GM12878 (cell line): ENCODE measurements around the gene KAT14. TPM values are rescaled to one million over a fixed set of nuclear protein-coding genes. Genes with fewer than 3 reads are reported as not detected.
"Not testable (repeated sequence)": the region's sequence is repeated elsewhere in the genome, so short reads cannot be mapped to it uniquely, and the experiment has no call there.

ENCODE experiments used
- ATAC-seq: fragments of 200-7000 bp; cut with Tn5 transposase; 3 replicates; pipeline ENCODE4 v1.9.1; 2020; ENCODE audit warnings: mild to moderate bottlenecking, moderate library complexity
- BruUV-seq: library from RNA; stranded (reverse); fragments of 400-500 nt; replicated peaks from 2 replicates; lab custom pipeline; 2021; lab: Mats Ljungman, UMichigan
- CTCF ChIA-PET: fragments of 300-600 bp; sonication (Branson Sonifier 250); formaldehyde crosslinking; extraction: SDS; loops from one replicate; lab custom pipeline; 2021; ENCODE audit warnings: inconsistent platforms; lab: Yijun Ruan, JAX
- POLR2A ChIA-PET: fragments of 350-600 bp; formaldehyde crosslinking; extraction: SDS; loops from one replicate; lab custom pipeline; 2021; ENCODE audit warnings: inconsistent platforms; lab: Charles Lee
- RAD21 ChIA-PET: fragments of 300-600 bp; sonication (Branson Sonifier 250); formaldehyde crosslinking; loops from one replicate; lab custom pipeline; 2023; ENCODE audit warnings: antibody characterized with exemption; ENCODE audit not compliant: unreplicated experiment; lab: Charles Lee
- SMC1A ChIA-PET: fragments of 300-600 bp; sonication (Branson Sonifier 250); formaldehyde crosslinking; loops from one replicate; lab custom pipeline; 2023; ENCODE audit not compliant: unreplicated experiment, uncharacterized antibody; lab: Charles Lee
- DNase-seq: peaks from one replicate; pipeline ENCODE4 v3.0.0-alpha.2; 2011; ENCODE audit warnings: low read depth, low spot score
- FAIRE-seq: peaks from 3 replicates; lab custom pipeline; 2011; peaks lifted over from hg19 to GRCh38; lab: Jason Lieb, UNC
- H2AFZ ChIP-seq: 2 replicates; pipeline ENCODE4 v1.6.0; 2011; ENCODE audit warnings: low read depth, low read length, control low read depth; ENCODE audit not compliant: control insufficient read depth
- H3K27ac ChIP-seq: 2 replicates; pipeline ENCODE4 v1.5.1; 2011; ENCODE audit warnings: control low read depth; ENCODE audit not compliant: control insufficient read depth, insufficient read depth
- H3K27me3 ChIP-seq, 2 experiments: replicated peaks in 1 of 2; 2 replicates each; pipeline versions ENCODE4 v1.6.0 to v1.6.1; 2011; ENCODE audit warnings: low read length in 1 of 2; ENCODE audit not compliant: control insufficient read depth in 2 of 2, insufficient read depth in 2 of 2
- H3K36me3 ChIP-seq, 2 experiments: 2 replicates each; pipeline ENCODE4 v1.5.1; 2011; ENCODE audit warnings: low read length in 1 of 2; ENCODE audit not compliant: control insufficient read depth in 2 of 2, insufficient read depth in 2 of 2
- H3K4me1 ChIP-seq: 2 replicates; pipeline ENCODE4 v1.6.1; 2011; ENCODE audit warnings: mild to moderate bottlenecking, low read length, moderate library complexity, mixed read lengths; ENCODE audit not compliant: control insufficient read depth, insufficient read depth
- H3K4me2 ChIP-seq: 2 replicates; pipeline ENCODE4 v1.6.0; 2011; ENCODE audit warnings: control low read depth; ENCODE audit not compliant: control insufficient read depth, insufficient read depth
- H3K4me3 ChIP-seq: fragments of 200-600 bp; sonication (generic); 2 replicates; pipeline ENCODE4 v1.5.1; 2016
- H3K79me2 ChIP-seq: 2 replicates; pipeline ENCODE4 v1.6.0; 2011; ENCODE audit warnings: low read length; ENCODE audit not compliant: control insufficient read depth, insufficient read depth
- H3K9ac ChIP-seq: 2 replicates; pipeline ENCODE4 v1.8.0; 2011; ENCODE audit warnings: low read length, control low read depth, mixed read lengths; ENCODE audit not compliant: control insufficient read depth, insufficient read depth
- H3K9me3 ChIP-seq: replicated peaks from 3 replicates; pipeline ENCODE4 v1.5.1; 2011; ENCODE audit warnings: mild to moderate bottlenecking, low read length; ENCODE audit not compliant: control insufficient read depth, insufficient read depth
- H4K20me1 ChIP-seq: 2 replicates; pipeline ENCODE4 v1.6.0; 2011; ENCODE audit not compliant: control insufficient read depth, insufficient read depth
- GATAD2B ChIP-seq: fragments of 450-650 bp; conservative IDR thresholded peaks from 2 replicates; pipeline ENCODE4 v1.6.1; 2017; ENCODE audit warnings: low read depth, mild to moderate bottlenecking, moderate library complexity
- IKZF1 ChIP-seq: fragments of 450-650 bp; conservative IDR thresholded peaks from 2 replicates; pipeline ENCODE4 v1.6.1; 2017; ENCODE audit warnings: antibody characterized with exemption, mild to moderate bottlenecking
- MEF2B ChIP-seq: fragments of 450-650 bp; IDR thresholded peaks from 2 replicates; pipeline ENCODE4 v1.6.1; 2018; ENCODE audit warnings: mild to moderate bottlenecking, moderate library complexity; ENCODE audit not compliant: partially characterized antibody, poor library complexity, severe bottlenecking
- NRF1 ChIP-seq: conservative IDR thresholded peaks from 2 replicates; pipeline ENCODE4 v1.6.1; 2011; ENCODE audit warnings: mild to moderate bottlenecking, low read depth, low read length, improper control_type of control experiment
- PML ChIP-seq: IDR thresholded peaks from 2 replicates; pipeline ENCODE4 v1.6.1; 2012; ENCODE audit warnings: low read length, inconsistent platforms
- POU2F2 ChIP-seq: IDR thresholded peaks from 3 replicates; pipeline ENCODE4 v1.6.1; 2011; ENCODE audit warnings: low read depth, mild to moderate bottlenecking, low read length, borderline replicate concordance
- STAT1 ChIP-seq: fragments of 450-650 bp; conservative IDR thresholded peaks from 2 replicates; pipeline ENCODE4 v1.6.1; 2014; ENCODE audit warnings: antibody characterized with exemption, mild to moderate bottlenecking
- TBL1XR1 ChIP-seq: IDR thresholded peaks from 2 replicates; pipeline ENCODE4 v1.6.1; 2012; ENCODE audit warnings: low read depth, low read length, improper control_type of control experiment
- ZNF24 ChIP-seq: fragments of 450-650 bp; IDR thresholded peaks from 2 replicates; pipeline ENCODE4 v1.6.1; 2017; ENCODE audit warnings: antibody characterized with exemption, mild to moderate bottlenecking
- WGBS: methylation state at CpG from one replicate; pipeline ENCODE4 v1.1.6; 2016; ENCODE audit warnings: low lambda C conversion rate; ENCODE audit not compliant: insufficient replicate concordance, insufficient coverage; ENCODE audit errors: missing lambda C conversion rate; 5-methylcytosine and 5-hydroxymethylcytosine counted together
- in situ Hi-C: fragments of 300-500 bp; cut with MboI; formaldehyde crosslinking; loops from 9 replicates; pipeline ENCODE4 v1.14.3; 2018; ENCODE audit warnings: mixed read lengths
- intact Hi-C: fragments of 100-400 bp; cut with micrococcal nuclease; formaldehyde crosslinking; loops from one replicate; pipeline ENCODE4 v1.14.2; 2022; ENCODE audit not compliant: unreplicated experiment
- polyA plus RNA-seq, 11 experiments: library from polyadenylated mRNA; depleted of rRNA in 4 of 11; unstranded in 6 of 11; stranded (reverse) in 5 of 11; fragments of >200 nt; fragmentation: Nextera tagmentation in 4 of 11; fragmentation: Illumina TruSeq in 1 of 11; extraction: Ambion mirVana in 4 of 11; extraction: Trizol in 1 of 11; gene quantifications; 1 replicate in 1 of 11; 2 replicates in 10 of 11; pipeline versions ENCODE4 v1.2.1 to v1.2.3, GENCODE V29; 2011 to 2016; ENCODE audit warnings: inconsistent platforms in 2 of 11, missing spikeins in 2 of 11, low read depth in 1 of 11
- total RNA-seq, 4 experiments: library from RNA; depleted of rRNA in 3 of 4; stranded (reverse); fragments of >200 nt in 3 of 4; fragmentation: Illumina TruSeq in 1 of 4; extraction: Trizol in 1 of 4; gene quantifications; 2 replicates each; pipeline versions ENCODE4 v1.2.1 to v1.2.3, GENCODE V29; 2013 to 2021
- TF ChIP-seq, protein P1 (sequence below): IDR thresholded peaks from 2 replicates; pipeline ENCODE4 v1.6.1; 2011; ENCODE audit warnings: low read depth, low read length, improper control_type of control experiment, borderline replicate concordance

Gene KAT14
- total and polyA plus RNA-seq, 10 of the 15 experiments (the other 5 are each of a cell fraction or from before 2014, with no cell fraction given): 4.0 to 19.9 (median 13.9) TPM

GRCh38 chr20:18108326-18108725 lies 29.3 kb upstream of the KAT14 start:
- Histone ChIP-seq H3K4me1 (no peaks in the 10 kb centered on the region), H3K79me2 (no peaks in the 10 kb centered on the region), H3K4me3 (no peak overlapping the region), H3K27me3 (no peaks in the 10 kb centered on the region), H4K20me1 (no peaks in the 10 kb centered on the region), H3K27ac (no peak overlapping the region), H3K36me3 (no peaks in the 10 kb centered on the region), H2AFZ (no peak overlapping the region), H3K4me2 (no peak overlapping the region), H3K9ac (no peak overlapping the region), H3K9me3 (no peaks in the 10 kb centered on the region)
- DNase-seq (no peak), ATAC-seq (no peak), FAIRE-seq (no peak)
- SMC1A ChIA-PET: no interaction called here
- RAD21 ChIA-PET: no interaction called here
- BruUV-seq: no TSS peak
- in situ Hi-C loops (no loop called here), intact Hi-C loops (no loop called here)
- POLR2A ChIA-PET: no interaction called here
- no peak for TF ChIP-seq TBL1XR1
- no peak for TF ChIP-seq PML
- TF ChIP-seq POU2F2: no peak
- TF ChIP-seq STAT1: no peak
- no peak for TF ChIP-seq IKZF1
- TF ChIP-seq NRF1: no peak
- TF ChIP-seq ZNF24: no peak
- TF ChIP-seq GATAD2B: no peak
- no peak for TF ChIP-seq MEF2B
- TF ChIP-seq, protein P1, sequence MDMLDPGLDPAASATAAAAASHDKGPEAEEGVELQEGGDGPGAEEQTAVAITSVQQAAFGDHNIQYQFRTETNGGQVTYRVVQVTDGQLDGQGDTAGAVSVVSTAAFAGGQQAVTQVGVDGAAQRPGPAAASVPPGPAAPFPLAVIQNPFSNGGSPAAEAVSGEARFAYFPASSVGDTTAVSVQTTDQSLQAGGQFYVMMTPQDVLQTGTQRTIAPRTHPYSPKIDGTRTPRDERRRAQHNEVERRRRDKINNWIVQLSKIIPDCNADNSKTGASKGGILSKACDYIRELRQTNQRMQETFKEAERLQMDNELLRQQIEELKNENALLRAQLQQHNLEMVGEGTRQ: no peak
- CTCF ChIA-PET: no interaction called here
- WGBS: 19% methylated on average over 2 of the region's 2 CpGs

- H2AFZ ChIP-seq, SMC1A ChIA-PET, CTCF ChIA-PET, H3K4me3 ChIP-seq, DNase-seq, RAD21 ChIA-PET, H3K9ac ChIP-seq, H3K27ac ChIP-seq, H3K36me3 ChIP-seq, H3K4me2 ChIP-seq, H3K27me3 ChIP-seq, H3K4me1 ChIP-seq, FAIRE-seq, intact Hi-C loops, in situ Hi-C loops, H4K20me1 ChIP-seq, POLR2A ChIA-PET, H3K79me2 ChIP-seq, ATAC-seq, H3K9me3 ChIP-seq, BruUV-seq: not testable (repeated sequence)
- 0% methylated on average over 1 of the region's 1 CpG for WGBS
Observed at GRCh38 chr20:18128574-18128973, 9.1 kb upstream of the KAT14 start.
